ENCODE results near the gene TNFRSF14.

- TF ChIP-seq CTCF (IDR thresholded peaks at IDR 0.05) (no peak), POLR2A (IDR thresholded peaks at IDR 0.05; ENCODE audit: low read length) (no peak), MAFK (IDR thresholded peaks at IDR 0.05; ENCODE audit: partially characterized antibody) (no peak), EP300 (IDR thresholded peaks at IDR 0.05) (no peak), EHF (CRISPR knock-in tag; IDR thresholded peaks at IDR 0.05) (no peak), EHMT2 (IDR thresholded peaks at IDR 0.05; ENCODE audit: low read depth) (no peak)
Measured at GRCh38 chr1:2506901-2507565, 49.1 kb upstream of the TNFRSF14 start.

Measured in A549 (cell line).